ENCODE measurements around the gene TXN. TPM values are rescaled to one million over a fixed set of nuclear protein-coding genes. Genes with fewer than 3 reads are reported as not detected.

TXN gene
- total and polyA plus RNA-seq, 10 of the 15 experiments (the other 5 are each of a cell fraction or from before 2014, with no cell fraction given), result 309 to 2,304 (median 650) TPM

DNA sequence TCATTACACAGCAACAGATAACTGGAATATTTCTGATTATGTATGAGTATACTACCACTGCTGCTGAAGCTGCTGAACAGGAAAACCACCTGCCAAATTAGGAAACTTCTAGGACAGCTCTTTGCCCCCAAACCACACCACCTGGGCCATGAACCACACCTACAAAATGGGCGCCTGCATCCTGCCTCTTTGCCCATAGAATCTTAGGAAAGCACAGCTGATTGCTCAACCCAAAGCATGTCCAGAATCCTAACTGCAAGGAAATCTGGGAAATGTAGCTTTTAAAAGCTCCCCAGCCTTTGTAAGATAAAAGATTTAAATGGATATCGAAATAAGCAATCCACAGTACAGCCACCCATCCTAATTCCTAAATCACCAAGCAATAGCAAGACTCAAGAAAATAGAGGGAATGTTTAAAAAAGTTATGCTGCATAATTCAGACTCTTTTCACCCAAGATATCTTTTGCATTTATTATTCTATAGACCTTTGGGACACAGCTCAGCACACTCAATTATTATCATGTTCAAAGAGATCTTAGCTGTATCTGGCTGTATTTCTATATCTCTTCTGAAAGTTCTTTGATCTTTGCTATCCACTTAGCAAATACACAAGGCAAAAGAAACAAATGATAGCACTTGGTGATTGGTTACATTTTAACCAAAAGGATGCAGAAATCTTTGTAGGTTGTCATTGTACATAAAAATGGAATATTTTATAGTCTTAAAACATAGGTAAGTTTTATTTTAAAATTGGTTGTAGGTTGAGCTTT lies 41.5 kb downstream of the TXN start:
- no peak overlapping the region for H3K9ac ChIP-seq (ENCODE audit: control insufficient read depth, insufficient read depth, low read length)
- WGBS (ENCODE audit: insufficient coverage, insufficient replicate concordance, low lambda C conversion rate, missing lambda C conversion rate), result 20% methylated on average over 2 of the region's 2 CpGs
- RAD21 ChIA-PET (ENCODE audit: unreplicated experiment), result interaction anchor here (0.8 to 1.7 kb wide), 7 partner anchors 31 to 640 kb away, joined by 3 to 8 read pairs (median 3); no protein-coding TSS in a partner anchor
- intact Hi-C loops (cut with micrococcal nuclease; ENCODE audit: unreplicated experiment), result loop anchor here (5.0 kb wide), 1 partner anchor 642 kb away; no protein-coding TSS in a partner anchor
- DNase-seq (ENCODE audit: low read depth, low spot score) (no peak), ATAC-seq (no peak), FAIRE-seq (no peak)
- H3K4me2 ChIP-seq (ENCODE audit: control insufficient read depth, insufficient read depth), result no peak overlapping the region
- no peaks in the 10 kb centered on the region for H3K36me3 ChIP-seq (ENCODE audit: control insufficient read depth in 2 of 2, insufficient read depth in 2 of 2, low read length in 1 of 2)
- H3K4me3 ChIP-seq, result no peak overlapping the region
- H3K79me2 ChIP-seq (ENCODE audit: control insufficient read depth, insufficient read depth, low read length), result no peaks in the 10 kb centered on the region
- CTCF ChIA-PET, result interaction anchor here (0.8 to 8.8 kb wide), 7 partner anchors 11 to 409 kb away, joined by 3 to 114 read pairs (median 4); no protein-coding TSS in a partner anchor
- H3K27ac ChIP-seq (ENCODE audit: control insufficient read depth, insufficient read depth), result no peak overlapping the region
- no peak overlapping the region for H2AFZ ChIP-seq (ENCODE audit: control insufficient read depth, low read depth, low read length)
- H3K27me3 ChIP-seq (replicated peaks in 1 of 2; ENCODE audit: control insufficient read depth in 2 of 2, insufficient read depth in 2 of 2, low read length in 1 of 2), result no peaks in the 10 kb centered on the region
- no TSS peak for BruUV-seq (replicated peaks)
- no peak for TF ChIP-seq ZNF217 (IDR thresholded peaks at IDR 0.05)
- TF ChIP-seq CREB1 (IDR thresholded peaks at IDR 0.05; ENCODE audit: low read depth), result no peak
- TF ChIP-seq RFX5 (IDR thresholded peaks at IDR 0.05; ENCODE audit: low read depth, low read length), result no peak
- TF ChIP-seq BACH1 (IDR thresholded peaks at IDR 0.05; ENCODE audit: borderline replicate concordance), result no peak
- no peak for TF ChIP-seq HDGF (IDR thresholded peaks at IDR 0.05)
- no peak for TF ChIP-seq ZNF24 (IDR thresholded peaks at IDR 0.05)
- TF ChIP-seq IRF4 (IDR thresholded peaks at IDR 0.05; ENCODE audit: low read depth, low read length), result no peak
- TF ChIP-seq, protein P1, sequence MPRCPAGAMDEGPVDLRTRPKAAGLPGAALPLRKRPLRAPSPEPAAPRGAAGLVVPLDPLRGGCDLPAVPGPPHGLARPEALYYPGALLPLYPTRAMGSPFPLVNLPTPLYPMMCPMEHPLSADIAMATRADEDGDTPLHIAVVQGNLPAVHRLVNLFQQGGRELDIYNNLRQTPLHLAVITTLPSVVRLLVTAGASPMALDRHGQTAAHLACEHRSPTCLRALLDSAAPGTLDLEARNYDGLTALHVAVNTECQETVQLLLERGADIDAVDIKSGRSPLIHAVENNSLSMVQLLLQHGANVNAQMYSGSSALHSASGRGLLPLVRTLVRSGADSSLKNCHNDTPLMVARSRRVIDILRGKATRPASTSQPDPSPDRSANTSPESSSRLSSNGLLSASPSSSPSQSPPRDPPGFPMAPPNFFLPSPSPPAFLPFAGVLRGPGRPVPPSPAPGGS (IDR thresholded peaks at IDR 0.05; ENCODE audit: borderline replicate concordance, insufficient read depth, low read depth, low read length, poor library complexity, severe bottlenecking), result no peak
- TF ChIP-seq TAF1 (IDR thresholded peaks at IDR 0.05; ENCODE audit: borderline replicate concordance, low read depth, low read length), result no peak
- no peak for TF ChIP-seq RBBP5 (conservative IDR thresholded peaks at IDR 0.05)
- TF ChIP-seq CBX3 (IDR thresholded peaks at IDR 0.05; ENCODE audit: borderline replicate concordance, low read depth), result no peak
- TF ChIP-seq PML (IDR thresholded peaks at IDR 0.05; ENCODE audit: low read length), result no peak
- no peak for TF ChIP-seq HDAC2 (IDR thresholded peaks at IDR 0.05)
- no peak for TF ChIP-seq NBN (IDR thresholded peaks at IDR 0.05)
- TF ChIP-seq CHD1 (IDR thresholded peaks at IDR 0.05; ENCODE audit: low read depth, low read length), result no peak
- no peak for TF ChIP-seq ETV6 (conservative IDR thresholded peaks at IDR 0.05 in 1 of 2, IDR thresholded peaks at IDR 0.05 in 1 of 2; ENCODE audit: borderline replicate concordance in 1 of 2, low read depth in 1 of 2)
- SMC1A ChIA-PET (ENCODE audit: uncharacterized antibody, unreplicated experiment), result interaction anchor here (0.5 to 7.8 kb wide), 9 partner anchors 30 to 397 kb away, joined by 3 to 53 read pairs (median 3); no protein-coding TSS in a partner anchor
- no peaks in the 10 kb centered on the region for H3K4me1 ChIP-seq (ENCODE audit: control insufficient read depth, insufficient read depth, low read length)
- POLR2A ChIA-PET, result no interaction called here
- no peaks in the 10 kb centered on the region for H4K20me1 ChIP-seq (ENCODE audit: control insufficient read depth, insufficient read depth)
- in situ Hi-C loops (cut with MboI), result loop anchor here (10.0 kb wide), 1 partner anchor 640 kb away; no protein-coding TSS in a partner anchor
- H3K9me3 ChIP-seq (replicated peaks; ENCODE audit: control insufficient read depth, insufficient read depth, low read length), result no peaks in the 10 kb centered on the region
